ENCODE measurements around the gene ZNF234.
"Not testable (repeated sequence)": the region's sequence is repeated elsewhere in the genome, so short reads cannot be mapped to it uniquely, and the experiment has no call there.

ZNF234 gene

DNA sequence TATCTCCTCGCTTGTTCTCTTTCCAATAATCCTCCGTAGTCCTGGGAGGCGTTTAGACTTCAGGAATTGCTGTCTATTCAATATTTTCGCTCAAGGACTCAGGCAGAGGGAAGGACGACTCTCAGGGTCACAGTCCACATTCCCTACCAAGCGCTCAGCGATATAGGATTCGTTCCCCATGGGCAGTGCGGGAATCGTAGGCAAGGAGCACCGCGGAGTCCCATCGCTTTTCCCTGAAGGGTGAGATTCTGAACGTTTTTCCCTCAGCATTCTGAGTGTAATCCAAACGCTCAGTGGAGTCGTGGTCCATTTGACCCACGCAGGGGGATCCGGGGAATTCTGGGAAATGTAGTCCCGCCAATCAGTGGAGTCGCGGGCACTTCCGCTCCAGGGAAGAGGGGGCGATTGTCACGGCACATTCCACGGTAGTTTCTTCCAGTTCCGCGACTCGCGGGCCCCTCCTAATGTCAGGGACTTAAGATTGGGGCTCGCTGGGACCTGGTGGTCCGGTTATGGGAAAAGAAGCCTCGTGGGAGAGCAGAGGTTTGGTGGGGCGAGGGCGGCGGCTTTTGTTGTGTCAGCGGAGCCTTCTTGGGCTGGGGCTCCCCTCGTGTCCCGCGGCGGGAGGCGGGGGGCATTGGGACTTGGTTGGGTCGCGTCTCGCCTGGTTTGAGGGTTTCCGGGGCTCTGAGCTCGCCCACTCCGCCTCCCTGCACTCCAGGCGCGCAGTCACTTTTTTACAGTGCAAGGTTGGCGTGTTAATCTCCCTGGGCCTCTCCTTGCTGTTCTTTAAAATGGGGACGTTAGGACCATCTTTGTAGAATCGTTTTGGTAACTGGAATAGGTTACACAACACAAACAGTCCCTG is at the start of gene ZNF234:
Gene ZNF234 (plus strand): TSS at position 364 of the 868 bp plus-strand sequence. CDS start 3,079 bp downstream, outside the sequence.
- peak; percentile 69 to 75 for DNase-seq

DNA sequence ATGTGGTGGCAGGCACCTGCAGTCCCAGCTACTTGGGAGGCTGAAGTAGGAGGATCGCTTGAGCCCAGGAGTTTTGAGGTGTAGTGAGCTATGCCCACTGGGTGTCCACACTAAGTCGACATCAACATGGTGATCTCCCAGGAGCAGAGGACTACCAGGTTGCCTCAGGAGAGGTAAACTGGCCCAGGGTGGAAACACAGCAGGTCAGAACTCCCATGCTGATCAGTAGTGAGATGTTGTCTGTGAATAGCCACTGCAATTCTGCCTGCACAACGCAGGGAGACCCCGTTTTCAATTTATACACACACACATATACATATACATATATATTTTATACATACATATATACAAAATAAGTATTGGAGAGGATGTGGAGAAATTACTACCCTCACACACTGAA is 49.2 kb upstream of the ZNF234 start:
- DNase-seq = no peak

DNA sequence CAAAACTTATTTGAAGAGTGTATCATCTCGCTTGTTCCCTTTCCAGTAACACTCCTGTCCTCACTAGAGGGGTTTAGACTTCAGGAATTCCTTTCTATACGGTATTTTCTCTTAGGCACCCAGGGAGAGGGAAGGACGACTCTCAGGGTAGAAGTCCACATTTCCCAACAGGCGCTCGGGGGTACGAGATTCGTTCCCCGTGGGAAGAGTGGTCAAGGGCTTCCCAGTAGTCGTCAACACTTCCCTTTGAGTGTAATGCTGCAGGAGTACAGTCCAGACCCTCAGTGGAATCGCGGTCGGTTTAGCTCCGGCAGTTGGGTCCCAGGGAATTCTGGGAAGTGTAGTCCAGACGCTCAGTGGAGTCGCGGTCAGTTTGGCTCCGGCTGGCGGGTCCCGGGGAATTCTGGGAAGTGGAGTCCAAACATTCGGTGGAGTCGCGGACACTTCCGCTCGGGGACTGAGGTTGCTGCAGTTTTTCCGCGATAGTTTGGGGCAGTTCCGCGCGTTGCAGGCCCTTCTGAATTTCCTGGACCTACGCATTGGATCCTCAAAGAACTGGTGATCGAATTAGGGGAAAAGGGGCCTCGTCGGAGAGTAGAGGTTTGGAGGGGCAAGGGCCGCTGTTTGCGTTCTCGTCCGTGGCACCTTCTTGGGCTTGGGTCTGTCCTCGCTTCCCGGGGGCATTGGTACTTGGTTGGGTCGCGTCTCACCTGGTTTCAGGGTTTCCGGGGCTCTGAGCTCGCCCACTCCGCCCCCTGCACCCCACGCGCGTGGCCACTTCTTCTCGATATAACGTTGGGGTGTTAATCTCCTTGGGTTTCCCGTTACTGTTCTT is 47.2 kb upstream of the ZNF234 start, which contains the start of gene ZNF224:
Gene ZNF224 (plus strand): TSS at position 431 of the 835 bp plus-strand sequence. CDS start 3,513 bp downstream, outside the sequence.
- DNase-seq = peak; percentile 82 to 85

DNA sequence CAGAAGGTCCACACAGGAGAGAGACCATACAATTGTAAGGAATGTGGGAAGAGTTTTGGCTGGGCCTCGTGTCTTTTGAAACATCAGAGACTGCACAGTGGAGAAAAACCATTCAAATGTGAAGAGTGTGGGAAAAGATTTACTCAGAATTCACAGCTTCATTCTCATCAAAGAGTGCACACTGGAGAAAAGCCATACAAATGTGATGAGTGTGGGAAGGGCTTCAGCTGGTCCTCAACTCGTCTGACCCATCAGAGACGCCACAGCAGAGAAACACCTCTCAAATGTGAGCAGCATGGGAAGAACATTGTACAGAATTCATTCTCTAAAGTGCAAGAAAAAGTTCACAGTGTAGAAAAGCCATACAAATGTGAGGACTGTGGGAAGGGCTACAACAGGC is 33.6 kb upstream of the ZNF234 start:
- no peak for DNase-seq

DNA sequence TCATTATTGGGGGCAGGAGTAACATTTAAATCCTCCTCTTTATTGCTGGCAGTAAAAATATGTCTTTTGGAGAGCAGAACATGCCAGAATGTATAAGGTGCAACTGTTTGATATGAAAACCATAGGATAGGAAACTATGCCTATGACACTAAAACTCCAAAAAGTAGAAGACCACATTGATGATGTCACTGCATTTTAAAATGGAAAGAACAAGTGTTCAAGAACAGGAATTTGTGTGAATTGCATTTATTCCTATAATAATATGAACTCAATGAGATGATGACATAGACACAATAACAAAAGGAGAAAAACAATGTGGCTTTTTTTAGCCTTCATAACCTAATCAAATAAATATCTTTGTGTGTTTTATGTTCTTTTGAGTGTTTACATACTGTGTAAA is 31.9 kb upstream of the ZNF234 start:
- DNase-seq = no peak

DNA sequence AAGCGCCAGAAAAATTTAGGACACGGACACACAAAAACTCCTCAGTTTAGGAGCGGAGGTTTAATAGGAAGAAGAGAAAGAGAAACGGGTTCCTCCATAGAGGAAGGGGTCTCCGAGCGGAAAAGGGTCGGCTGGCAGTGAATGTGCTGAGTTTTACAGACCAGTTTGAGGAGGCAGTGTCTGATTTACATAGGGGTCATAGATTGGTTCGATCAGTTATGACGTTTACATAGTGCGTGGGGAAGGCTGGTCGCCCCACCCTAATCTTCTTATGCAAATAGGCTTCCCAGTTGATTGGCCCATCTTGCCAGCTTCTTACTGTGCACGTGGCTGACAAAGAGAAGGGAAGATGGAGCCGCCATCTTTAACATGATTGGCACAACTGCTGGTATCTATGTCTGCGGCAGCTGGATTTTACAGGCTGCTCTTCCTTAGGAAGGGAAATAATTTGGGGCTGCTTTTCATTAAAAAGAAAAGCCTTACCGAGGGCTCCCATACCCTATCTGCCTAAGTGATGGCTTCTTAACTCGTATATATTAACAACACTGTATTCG is 29.4 kb upstream of the ZNF234 start:
- DNase-seq = peak in 1 of 2 donors; percentile 1

DNA sequence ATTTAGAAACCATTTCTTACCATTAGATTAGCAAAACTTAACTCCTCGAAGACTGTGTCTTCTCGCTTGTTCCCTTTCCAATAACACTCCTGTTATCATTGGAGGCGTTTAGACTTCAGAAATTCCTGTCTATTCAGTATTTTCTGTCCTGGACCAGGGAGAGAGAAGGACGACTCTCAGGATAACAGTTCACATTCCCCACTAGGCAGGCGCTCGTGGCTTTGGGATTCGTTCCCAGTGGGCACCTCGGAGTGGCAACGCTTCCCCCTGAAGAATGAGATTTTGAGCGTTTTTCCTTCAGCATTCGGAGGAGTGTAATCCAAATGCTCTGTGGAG is 28.6 kb upstream of the ZNF234 start:
- no peak for DNase-seq

DNA sequence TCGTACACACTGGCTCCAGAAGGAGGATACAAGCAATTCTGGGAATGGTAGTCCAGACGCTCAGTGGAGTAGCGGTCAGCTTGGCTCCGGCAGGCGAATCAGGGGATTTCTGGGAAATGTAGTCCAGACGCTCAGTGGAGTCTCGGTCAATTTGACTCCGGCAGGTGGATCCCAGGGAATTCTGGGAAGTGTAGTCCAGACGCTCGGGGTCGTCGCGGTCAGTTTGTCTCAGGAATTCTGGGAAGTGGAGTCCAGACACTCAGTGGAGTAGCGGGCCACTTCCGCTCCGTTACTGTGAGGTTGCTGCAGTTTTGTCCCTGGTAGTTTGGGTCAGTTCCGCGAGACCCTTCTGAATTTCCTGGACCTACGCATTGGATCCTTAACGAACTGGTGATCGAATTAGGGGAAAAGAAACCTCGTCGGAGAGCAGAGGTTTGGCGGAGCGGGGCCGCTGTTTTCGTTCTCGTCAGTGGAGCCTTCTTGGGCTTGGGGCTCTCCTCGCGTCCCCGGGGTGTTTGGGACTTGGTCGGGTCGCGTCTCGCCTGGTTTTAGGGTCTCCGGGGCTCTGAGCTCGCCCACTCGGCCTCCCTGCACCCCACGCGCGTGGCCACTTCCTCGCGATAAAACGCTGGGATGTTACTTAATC is 28.1 kb upstream of the ZNF234 start, which contains the start of gene ZNF225:
Gene ZNF225 (plus strand): TSS at position 262 of the 646 bp plus-strand sequence. CDS start 2,429 bp downstream, outside the sequence.
- DNase-seq = peak; percentile 82 to 83

DNA sequence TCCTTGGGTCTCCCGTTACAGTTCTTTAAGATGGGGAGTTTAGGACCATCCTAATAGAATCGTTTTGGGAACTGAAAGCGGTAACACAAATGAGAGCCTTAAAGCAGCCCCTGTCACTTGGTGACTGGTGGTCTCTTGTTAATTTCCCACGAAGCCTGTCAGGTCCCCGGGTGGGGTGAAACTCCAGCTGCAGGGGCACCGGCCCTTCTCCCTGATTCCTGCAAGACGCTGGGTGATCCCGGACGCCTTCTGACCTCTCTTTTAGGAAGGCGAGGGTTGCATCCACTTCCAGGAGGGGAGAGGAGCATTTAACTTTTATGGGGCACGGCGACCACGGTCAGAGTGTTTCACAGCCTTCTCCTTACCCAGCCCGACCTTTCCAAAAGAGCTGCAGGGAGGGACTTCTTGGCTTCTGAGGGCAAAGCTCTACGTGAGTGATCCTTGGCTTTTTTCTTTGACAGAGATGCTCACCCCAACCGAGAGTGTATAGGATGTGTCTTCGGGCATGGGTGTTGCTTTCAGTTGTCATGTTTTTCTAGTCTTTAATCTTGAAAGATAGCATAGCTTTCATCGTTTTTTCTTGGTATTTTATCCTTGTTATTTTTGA is 27.5 kb upstream of the ZNF234 start:
- DNase-seq = peak; percentile 1 to 22

DNA sequence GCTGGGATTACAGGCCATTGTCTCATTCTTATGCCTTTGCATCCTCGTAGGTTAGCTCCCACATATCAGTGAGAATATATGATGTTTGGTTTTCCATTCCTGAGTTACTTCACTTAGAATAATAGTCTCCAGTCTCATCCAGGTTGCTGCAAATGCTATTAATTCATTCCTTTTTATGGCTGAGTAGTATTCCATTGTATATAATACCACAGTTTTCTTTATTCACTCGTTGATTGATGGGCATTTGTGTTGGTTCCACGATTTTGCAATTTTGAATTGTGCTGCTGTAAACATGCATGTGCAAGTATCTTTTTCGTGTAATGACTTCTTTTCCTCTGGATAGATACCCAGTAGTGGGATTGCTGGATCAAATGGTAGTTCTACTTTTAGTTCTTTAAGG is 20.2 kb upstream of the ZNF234 start:
- not testable (repeated sequence) for DNase-seq

DNA sequence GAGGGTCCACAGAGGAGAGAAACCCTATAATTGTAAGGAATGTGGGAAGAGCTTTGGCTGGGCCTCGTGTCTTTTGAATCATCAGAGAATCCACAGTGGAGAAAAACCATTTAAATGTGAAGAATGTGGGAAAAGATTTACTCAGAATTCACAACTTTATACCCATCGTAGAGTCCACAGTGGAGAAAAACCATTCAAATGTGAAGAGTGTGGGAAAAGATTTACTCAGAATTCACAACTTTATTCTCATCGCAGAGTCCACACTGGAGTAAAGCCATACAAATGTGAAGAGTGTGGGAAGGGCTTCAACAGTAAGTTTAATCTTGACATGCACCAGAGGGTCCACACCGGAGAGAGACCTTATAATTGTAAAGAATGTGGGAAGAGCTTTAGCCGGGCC is 9.4 kb upstream of the ZNF234 start:
- no peak for DNase-seq

DNA sequence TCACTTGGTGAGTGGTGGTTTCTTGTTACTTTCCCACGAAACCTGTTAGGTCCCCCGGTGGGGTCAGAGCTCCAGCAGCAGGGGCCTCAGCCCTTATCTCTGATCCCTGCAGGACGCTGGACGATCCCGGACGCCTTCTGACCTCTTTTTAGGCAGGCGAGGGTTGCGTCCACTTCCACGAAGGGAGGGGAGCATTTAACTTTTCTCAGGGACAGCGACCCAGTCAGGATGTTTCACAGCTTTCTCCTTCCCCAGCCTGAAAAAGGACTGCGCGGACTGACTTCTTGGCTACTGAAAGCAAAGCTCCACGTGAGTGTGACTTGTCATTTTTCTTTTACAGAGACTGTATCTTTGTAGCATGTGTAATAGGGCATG is 692 bp downstream of the ZNF234 start:
- peak; percentile 7 to 17 for DNase-seq

DNA sequence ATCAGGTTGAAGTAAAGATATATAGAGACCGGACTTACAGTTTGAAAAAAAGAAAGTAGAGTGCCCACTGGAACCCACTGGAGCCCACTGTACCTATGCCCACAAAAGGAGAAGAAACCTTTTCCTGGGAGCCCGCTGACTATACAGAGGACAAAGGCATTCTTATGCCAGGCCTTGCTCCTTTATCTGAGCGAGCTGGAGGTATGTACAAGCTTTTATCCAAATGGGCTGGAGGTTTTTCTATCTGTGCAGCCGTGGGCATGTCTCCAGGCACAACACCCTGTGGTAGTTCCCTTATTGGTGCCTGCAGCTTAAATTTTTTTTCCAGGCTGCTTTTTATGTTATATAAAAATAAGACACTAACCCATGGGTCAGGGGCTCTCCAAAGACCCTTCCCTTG is 8.4 kb downstream of the ZNF234 start:
- DNase-seq = no peak

DNA sequence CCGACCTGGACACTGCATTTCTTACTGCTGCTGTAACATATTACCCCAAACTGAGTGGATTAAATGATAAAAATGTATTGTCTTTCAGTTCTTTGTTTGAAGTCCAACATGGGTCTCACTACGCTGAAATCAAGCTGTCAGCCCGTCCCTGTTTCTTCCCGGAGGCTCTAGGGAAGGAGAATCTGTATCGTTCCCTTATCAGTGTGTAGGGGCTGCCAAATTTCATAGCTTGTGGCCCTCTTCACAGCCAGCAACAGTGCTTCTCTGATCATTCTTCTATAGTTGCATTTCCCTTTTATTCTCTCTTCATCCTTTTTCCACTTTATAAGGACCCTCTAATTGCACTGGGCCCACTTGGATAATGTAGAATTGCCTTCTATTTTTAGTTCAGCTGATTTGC is 10.1 kb downstream of the ZNF234 start:
- no peak for DNase-seq

DNA sequence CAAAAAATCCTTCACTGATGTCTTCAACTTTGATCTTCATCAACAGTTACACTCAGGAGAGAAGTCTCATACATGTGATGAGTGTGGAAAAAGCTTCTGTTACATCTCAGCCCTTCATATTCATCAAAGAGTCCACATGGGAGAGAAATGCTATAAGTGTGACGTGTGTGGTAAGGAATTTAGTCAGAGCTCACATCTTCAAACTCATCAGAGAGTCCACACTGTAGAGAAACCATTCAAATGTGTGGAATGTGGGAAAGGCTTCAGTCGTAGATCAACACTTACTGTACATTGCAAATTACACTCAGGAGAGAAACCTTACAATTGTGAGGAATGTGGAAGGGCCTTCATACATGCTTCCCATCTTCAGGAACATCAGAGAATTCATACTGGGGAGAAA is 15.1 kb downstream of the ZNF234 start:
- DNase-seq = no peak

DNA sequence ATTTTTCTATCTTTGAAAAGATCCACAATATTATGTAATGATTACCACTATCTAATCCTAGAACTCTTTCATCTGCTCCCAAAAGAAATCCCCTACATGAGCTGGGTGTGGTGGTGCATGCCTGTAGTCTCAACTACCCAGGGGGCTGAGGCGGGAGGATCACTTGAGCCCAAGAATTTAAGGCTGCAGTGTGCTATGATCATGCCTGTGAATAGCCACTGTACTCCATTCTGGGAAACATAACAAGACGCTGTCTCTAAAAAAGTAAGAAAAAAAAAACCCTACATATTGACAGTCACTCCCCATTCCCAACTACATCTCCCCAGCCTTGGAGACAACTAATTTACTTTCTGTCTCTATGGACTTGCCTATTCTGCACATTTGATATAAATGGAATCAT is 22.4 kb downstream of the ZNF234 start:
- no peak for DNase-seq

DNA sequence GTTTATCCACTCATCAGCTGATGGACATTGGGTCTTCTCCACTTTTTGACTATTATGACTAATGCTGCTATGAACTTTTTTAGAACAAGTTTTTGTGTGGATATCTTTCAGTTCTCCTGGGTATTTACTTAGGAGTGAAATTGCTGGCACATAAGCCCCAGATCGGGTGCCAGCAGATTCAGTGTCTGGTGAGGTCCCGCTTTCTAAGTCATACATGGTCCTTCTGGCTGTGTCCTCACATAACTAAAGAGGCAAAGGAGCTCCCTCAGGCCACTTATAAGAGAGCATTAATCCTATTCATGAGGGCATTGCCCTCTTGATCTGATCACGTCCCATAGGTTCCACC is 22.9 kb downstream of the ZNF234 start:
- DNase-seq = no peak

DNA sequence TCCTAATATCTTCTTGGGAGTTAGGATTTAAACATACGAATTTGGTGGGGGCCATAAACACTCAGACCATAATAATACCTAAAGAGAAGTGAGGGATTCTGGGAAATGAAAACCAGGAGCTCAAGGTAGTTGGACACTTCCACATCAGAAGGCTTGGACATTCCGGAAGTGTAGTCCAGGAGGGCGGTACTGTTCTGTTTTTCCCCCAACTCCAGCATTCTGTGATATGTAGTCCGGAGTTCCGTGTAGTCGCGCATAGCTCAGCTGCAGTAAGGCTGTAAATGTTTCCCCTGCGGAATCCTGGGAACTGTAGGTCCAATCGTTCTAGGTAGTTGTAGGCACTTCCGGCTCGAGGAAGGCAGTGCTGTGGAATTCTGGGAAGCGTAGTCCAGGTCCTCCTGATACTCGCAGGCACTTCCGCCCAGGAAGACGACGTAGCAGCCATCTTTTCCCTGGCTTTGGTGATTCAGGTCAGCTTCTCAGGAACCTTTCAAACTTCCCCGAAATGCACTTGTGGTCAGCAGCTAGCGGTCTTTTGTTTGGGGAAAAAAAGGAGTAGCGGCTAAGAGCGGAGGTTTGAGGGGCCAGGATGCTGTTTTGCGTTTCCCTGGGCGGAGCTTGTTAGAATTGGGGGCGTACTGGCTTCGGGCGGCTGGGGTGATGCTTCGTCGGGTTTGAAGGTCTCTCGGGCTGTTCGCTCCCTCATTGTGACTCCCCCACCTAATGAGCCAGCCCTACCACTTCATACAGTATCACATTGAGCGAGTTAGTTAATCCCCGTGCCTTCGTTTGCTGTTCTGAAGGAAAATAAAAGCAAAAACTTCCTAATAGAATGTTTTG is 23.5 kb downstream of the ZNF234 start, which contains the start of gene ZNF226:
Gene ZNF226 (plus strand): TSS at position 428 of the 840 bp plus-strand sequence. CDS start 4,981 bp downstream, outside the sequence.
- peak; percentile 74 to 82 for DNase-seq

DNA sequence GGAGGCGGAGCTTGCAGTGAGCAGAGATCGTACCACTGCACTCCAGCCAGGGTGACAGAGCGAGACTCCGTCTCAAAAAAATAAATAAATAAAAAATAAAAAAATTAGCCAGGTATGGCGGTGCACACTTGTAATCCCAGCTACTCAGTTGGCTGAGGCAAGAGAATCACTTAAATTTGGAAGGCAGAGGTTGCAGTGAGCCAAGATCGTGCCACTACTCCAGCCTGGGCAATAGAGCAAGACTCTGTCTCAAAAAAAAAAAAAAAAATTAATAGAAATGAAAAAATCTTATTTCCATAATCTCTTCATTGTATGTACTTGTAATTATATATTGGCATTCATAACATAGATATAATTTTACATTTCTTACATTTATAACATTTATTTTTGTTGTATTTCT is 29.3 kb downstream of the ZNF234 start:
- DNase-seq = not testable (repeated sequence)

DNA sequence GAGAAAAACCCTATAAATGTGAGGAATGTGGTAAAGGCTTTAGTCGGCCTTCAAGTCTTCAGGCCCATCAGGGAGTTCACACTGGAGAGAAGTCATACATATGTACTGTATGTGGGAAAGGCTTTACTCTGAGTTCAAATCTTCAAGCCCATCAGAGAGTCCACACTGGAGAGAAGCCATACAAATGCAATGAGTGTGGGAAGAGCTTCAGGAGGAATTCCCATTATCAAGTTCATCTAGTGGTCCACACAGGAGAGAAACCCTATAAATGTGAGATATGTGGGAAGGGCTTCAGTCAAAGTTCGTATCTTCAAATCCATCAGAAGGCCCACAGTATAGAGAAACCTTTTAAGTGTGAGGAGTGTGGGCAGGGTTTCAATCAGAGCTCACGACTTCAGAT is 35.2 kb downstream of the ZNF234 start:
- no peak for DNase-seq

DNA sequence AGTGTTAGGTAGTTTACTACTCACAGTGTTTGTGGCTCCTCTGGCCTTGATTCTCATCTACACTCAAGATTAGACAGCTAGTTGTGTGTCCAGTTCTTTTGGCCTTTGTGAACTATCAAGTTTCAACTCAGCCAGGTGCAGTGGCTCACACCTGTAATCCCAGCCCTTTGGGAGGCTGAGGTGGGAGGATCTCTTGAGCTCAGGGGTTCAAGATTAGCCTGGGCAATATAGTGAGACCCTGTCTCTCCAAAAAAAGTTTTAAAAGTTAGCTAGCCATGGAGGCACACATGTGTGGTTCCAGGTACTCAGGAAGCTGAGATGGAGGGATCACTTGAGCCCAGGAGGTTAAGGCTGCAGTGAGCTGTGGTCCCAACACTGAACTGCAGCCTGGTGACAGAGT is 39.6 kb downstream of the ZNF234 start:
- DNase-seq = no peak

DNA sequence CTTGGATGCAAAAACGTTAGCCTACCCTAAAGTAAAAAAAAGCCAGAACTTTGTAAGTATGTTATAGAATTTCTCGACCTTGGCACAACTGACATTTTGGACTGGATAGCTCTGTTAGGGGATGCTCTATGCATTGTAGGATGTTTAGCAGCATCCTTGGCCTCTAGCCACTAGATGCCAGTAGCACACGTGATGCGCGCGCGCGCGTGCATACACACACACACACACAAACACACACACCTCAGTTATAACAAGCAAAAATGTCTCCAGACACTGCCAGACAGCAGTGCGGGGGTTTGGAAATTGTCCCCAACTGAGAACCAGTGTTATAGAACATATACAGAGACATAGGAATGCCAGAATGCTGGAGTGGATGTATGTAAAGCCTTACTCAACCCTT is 40.8 kb downstream of the ZNF234 start:
- DNase-seq = no peak
